UCSD-AML1 (cell line): ENCODE measurements around the gene SHISA7.
A peak's percentile ranks its signal among the peaks of the same experiment; 100 is the strongest.

ENCODE experiments used
- DNase-seq: peaks from one replicate; lab custom pipeline; 2025; ENCODE audit not compliant: unreplicated experiment; lab: John Stamatoyannopoulos, UW

The SHISA7 gene

DNA sequence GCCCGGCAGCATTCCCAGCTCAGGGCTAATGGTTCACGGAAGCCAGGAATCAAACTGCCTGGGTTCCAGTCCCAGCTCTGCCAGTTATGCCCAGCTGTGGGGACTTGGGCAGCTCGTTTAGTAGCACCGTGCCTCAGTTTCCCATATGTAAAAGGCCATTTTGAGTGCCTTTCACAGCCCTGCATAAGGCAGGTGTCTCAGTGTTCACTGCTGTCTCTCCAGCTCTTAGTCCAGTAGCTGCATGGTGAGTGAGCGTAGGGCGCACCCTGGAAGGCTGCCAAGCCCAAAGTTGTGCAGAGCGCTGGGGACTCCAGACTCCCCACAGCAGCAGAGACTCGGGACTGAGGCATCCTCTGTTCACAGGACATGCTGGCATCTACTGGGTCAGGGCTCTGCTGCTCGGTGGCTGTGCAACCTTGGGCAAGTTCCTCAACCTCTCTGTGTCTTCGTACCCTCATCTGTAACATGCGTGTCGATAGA is 51.9 kb downstream of the SHISA7 start:
- DNase-seq, result no peak

DNA sequence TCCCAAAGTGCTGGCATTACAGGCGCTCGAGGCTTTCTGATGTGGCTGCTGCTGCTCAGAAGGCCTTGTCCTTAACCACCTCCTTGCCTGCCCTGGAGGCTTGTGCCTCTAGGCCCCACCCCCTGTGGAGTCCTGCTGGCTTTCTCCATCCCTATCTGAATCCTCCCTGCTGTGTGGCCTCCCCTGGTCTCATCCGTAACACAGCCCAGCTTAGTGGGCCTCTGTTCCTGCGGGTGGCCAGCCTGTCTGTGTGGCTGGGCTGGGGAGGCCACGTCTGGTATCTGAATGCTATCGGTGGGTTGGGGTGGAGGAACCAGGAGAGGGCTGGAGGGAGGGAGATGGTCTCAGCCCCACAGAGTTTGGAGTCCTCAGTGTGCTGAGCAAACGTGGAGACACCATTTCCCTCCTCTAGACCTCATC is 52.6 kb downstream of the SHISA7 start:
- DNase-seq, result no peak

DNA sequence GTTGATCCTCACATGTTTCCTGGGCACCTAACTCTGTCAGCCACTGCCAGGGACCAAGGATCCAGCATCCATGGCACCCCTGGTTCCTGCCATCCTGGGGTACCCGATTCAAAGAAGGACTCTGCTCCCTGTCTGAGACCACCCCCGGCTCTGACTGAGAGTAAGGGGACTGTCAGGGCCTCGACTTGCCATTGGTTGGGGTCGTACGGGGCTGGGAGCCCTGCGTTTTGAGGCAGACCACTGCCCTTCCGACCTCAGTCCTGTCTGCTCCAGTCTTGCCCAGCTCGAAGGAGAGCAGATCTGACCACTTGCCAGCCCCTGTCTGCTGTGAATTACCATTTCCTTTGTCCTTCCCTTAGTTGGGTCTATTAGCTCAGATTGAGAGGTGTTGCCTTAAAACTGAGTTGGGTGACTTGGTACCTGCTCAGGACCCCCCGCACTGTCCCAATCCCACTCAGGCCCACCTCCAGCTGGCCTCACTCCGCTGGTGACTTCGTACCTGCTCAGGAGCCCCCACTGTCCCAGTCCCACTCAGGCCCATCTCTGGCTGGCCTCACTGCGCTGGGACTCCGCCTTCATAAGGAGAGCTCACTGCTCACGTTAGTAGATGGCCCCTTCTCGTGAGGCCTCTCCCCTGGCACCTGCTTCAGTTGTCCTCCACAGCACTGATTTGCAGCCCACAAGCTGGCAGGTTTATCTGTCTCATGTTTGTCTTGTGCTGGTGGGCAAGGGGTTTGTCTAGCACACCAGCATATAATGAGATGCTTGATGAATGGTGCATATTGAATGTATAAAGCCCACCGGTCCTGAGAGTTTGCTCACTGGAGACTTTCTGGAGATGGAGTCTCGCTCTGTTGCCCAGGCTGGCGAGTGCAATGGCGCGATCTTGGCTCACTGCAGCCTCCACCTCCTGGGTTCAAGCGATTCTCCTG is 53.4 kb downstream of the SHISA7 start:
- DNase-seq, result no peak

DNA sequence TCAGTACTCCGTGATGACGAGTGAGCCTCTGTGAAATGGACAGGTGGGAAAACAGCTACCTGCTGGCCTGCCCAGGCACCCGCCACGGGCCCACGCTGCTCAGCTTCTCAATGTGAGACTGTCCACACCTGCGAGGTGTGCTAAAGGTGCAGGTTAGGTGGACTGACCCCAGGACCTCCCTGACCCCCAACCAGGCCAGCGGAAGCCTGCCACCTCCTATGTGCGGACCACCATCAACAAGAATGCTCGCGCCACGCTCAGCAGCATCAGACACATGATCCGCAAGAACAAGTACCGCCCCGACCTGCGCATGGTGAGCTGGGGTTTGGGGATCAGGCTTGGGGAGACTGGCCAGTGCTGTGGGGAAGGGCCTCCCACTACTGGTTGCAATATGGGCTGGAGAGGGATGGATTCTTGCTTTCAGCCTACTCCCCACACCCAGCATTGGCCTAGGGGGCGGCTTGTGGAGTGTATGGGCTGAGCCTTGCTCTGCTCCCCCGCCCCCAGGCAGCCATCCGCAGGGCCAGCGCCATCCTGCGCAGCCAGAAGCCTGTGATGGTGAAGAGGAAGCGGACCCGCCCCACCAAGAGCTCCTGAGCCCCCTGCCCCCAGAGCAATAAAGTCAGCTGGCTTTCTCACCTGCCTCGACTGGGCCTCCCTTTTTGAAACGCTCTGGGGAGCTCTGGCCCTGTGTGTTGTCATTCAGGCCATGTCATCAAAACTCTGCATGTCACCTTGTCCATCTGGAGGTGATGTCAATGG is 55.2 kb downstream of the SHISA7 start:
- no peak for DNase-seq

DNA sequence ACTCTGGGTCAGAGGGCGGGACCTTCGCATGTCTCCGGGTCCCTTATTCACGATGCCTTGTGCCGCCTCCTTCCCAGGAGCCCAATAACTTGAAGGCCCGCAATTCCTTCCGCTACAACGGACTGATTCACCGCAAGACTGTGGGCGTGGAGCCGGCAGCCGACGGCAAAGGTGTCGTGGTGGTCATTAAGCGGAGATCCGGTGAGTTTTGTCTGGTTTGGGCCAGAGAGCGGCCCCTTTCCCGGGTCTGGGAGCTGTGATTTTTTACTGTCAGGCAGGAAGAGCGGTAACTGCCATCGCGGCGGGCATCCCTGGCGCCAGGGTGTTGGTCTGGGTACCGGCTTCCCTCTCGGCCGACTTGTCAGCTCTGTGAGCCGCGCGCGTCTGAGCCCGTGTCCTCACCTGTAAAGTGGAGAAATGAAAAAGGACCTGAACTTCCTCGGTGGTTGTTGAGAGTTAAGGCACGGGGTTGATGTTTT is 56.6 kb downstream of the SHISA7 start:
- no peak for DNase-seq

DNA sequence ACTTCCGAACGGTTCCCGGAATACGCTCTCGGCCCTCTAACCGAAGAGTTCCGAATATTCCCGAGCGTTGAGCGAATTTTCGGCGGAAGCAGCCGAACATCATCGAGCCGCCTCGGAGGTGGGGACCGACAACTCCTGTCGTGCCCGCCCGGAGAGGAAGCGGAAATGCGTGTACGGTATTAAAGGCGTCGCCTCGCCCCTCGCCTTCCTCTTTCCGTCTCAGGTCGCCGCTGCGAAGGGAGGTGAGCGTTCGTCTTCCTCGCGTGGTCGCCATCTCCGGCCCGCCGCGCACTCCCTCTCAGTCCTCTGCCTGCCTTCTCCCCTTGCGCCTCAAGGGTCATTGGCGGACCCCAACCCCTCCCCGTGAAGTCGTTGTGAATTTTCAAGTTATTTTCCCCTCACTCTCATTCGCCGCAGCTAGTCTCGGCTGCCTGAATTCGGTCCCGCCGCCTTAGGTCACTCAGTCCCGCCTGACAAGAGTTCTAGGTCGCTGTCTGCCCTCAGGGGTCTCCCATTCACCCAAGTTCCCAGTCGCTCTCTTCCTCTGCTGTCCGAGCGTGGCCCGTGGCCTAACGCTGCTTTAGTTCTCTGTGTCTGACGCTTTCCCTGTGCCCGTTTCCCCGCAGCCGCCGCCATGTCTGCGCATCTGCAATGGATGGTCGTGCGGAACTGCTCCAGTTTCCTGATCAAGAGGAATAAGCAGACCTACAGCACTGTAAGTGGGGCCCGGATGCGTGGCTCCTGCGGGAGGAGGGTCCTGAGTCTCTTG is 57.2 kb downstream of the SHISA7 start, which contains the start of gene RPL28:
TSS of gene RPL28 (plus strand) at position 209 of the 769 bp plus-strand sequence. CDS start at position 635, 426 bp downstream.
- peak; percentile 98 for DNase-seq

DNA sequence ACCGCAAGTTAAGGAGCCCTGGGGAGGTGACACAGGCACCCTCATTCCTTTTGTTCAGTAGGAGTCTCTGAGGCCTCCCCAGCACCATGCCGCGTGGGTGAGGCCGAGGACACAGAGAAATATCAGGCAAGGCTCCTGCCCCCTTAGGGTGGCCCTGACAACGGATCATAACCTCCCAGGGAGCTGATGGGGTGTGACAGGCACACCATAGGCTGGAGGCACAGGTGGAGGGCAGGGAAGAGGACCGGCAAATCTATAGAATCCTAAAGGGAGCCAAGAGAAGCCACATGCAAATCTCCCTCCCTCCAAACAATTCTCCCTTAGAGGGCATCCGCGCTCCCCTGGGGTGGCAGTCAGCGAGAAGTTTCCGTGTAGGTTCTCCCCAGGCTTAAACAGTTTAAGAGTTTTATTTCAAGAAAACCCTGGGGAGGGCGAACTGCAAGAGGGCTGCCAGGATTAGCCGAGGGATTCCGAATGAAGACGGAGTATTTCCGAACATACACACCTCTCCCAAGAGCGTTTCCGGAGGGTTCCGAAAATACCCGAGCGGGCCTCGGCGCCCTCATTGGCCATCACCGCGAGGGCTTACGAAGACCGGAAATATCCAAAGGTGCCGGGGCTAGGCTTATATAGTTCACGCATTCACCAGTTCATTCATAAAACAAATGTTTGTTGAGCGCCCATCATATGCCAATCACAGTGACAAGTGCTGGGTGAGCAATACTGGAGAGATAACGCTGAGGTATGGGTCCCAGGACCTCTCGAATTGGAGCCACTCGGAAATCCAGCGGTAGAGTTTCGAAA is 58.0 kb downstream of the SHISA7 start:
- peak; percentile 96 for DNase-seq

DNA sequence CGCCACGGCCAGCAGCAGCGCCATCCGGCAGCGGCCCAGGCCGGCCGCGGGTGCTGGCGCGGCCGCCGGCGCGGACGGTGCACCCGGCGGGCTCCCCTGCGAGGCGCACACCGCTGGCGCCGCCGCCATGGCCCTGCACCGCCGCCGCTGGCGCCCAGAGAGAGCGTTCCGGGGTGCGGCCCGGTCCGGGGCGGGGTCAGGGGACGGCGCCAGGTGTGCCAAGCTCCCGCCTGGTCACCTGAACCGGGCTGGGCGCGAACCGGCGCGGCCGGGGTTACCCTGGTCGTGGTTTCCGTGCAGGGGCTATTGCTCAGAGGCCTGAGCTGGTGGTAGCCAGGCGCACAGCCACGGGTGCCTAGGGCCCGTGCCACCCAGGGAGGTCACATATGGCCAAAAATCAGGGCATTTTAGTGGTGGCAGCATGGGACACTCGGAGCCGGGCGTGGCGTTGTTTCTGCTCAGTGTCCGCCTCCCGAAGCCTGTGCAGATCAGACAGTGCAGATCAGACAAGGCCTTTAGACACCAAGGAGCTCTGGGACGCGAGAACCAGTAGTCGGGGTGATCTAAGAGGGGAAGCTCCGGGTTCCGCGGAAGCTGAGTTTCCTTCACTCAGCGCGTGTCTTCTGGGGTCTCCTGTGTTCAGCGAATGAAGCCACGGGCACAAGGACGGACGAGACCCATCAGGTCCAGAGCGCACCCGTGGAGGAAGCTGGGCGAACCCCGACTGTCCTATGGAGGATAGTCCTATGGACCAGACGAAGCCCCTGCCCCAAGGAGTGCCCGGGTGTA is 58.8 kb downstream of the SHISA7 start, which contains the start of gene TMEM238:
TSS of gene TMEM238 (minus strand) at position 162 of the 789 bp plus-strand sequence. CDS start at position 129, 33 bp downstream.
- DNase-seq, result peak; percentile 65

DNA sequence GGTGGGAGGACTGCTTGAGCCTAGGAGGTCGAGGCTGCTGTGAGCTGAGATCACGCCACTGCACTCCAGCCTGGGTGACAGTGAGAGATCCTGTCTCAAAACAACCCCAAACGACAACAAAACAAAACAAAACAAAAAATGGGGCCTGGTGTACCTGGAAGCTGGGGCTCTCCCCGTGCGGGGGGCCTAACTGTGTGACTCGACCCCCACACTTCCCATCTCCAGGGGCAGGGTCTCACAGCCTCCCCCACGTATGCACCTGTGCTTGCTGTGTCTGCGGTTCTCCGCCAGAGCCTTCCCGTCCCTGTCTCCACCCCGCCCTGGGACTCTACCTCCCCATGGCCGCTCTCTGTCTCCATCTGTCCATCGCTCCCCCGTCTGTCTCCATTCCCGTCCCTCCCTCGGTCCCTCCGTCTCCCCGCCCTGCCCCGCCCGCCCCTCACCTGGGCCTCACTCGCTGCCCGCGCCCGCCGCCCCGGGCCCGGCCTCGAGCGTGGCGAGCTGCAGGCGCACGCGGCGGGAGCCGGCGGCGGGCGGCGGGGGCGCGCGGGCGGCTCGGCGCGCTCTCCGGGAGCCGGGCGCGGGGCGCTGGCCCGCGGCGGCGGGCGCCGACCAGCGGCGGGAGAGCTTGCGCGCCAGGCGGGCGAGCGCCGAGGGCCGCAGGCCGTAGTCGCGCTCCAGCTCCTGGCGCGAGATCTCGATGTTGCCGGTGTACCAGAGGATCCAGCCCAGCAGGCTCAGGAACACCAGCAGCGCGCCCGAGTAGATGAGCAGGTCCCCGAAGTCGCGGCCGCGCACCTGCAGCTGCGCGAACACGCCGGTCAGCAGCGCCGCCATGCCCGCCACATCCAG is 59.6 kb downstream of the SHISA7 start:
- DNase-seq, result peak; percentile 66

DNA sequence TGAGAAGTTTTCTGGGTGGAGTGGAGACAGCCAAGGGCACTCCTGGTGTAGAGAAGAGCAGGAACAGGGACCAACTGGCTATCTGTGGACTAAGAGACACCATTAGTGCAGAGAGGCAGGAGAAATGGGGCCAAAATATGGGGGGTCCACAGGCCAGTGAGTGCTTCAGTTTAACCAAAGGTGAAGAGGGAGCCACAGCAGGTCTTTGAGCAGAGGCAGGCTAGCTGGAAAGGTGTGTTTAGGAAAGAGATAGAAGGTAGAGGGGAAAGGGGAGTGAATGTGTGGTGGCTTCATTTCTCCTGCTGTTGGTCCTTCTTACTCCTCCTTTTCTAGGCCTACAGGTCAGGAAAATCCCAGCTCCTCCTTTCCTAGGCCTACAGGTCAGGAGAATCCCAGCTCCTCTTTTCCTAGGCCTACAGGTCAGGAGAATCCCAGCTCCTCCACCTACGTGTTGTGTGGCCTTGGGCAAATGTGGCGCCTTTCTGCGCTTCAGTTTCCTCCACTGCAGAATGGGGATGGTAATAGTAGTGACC is 60.5 kb downstream of the SHISA7 start:
- DNase-seq, result no peak

DNA sequence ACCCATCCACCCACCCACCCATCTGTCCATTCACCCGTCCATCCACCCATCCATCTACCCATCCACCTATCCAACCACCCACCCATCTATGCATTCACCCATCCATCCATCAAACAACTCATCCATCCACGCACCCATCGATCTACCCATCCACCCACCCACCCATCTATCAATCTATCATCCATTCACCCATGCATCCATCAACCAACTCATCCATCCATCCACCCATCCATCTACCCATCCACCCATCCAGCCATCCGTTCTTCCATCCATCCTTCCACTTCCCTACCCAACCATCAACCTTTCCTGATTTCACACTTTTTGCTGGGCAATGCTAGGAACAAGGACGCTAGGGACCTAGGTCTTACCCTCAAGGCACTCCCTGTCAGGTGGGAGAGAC is 61.1 kb downstream of the SHISA7 start:
- DNase-seq, result no peak

DNA sequence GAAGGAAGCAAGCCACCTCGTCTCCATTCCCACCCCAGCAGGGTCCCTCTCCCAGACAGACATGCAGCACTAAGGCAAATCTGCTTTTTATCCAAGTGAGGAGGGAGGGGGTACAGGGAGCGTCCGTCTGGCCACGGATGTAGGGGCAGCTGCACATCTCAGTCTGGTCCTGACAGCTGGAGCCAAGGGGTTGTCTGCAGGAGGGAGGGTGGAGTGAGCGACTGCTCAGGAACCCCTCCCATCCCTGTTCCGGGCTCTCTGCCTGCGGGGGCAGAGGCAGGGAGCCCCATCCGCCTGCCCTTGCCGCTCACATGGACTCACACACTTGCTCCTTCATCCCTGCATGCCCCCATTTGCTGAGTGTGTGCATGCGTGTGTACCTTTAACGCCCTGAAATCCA is 63.9 kb downstream of the SHISA7 start:
- DNase-seq, result no peak
